Endothelial cell of umbilical vein (primary cell): ENCODE results near the gene PECR. TPM values are rescaled to one million over a fixed set of nuclear protein-coding genes. Genes with fewer than 3 reads are reported as not detected.

Experiments used
- BruUV-seq: library from RNA; stranded (reverse); fragments of 400-500 nt; replicated peaks from 2 replicates; lab custom pipeline; 2021; lab: Mats Ljungman, UMichigan
- CTCF ChIA-PET: fragments of 300-600, 350-600 bp; sonication (Branson Sonifier 250); formaldehyde crosslinking; loops from one replicate; lab custom pipeline; 2021; ENCODE audit warnings: antibody characterized with exemption, inconsistent platforms; lab: Charles Lee
- POLR2A ChIA-PET: fragments of 300-600, 350-600 bp; sonication (Branson Sonifier 250); formaldehyde crosslinking; loops from one replicate; lab custom pipeline; 2021; ENCODE audit warnings: antibody characterized with exemption, inconsistent platforms; lab: Charles Lee
- DNase-seq: peaks from one replicate; pipeline ENCODE4 v3.0.0-alpha.2; 2011; ENCODE audit warnings: low read depth, low spot score
- FAIRE-seq: peaks from 2 replicates; lab custom pipeline; 2011; peaks lifted over from hg19 to GRCh38; lab: Jason Lieb, UNC
- H2AFZ ChIP-seq: 2 replicates; pipeline ENCODE4 v1.6.0; 2012; ENCODE audit warnings: low read depth, low read length, control low read depth, inconsistent platforms
- H3K27ac ChIP-seq: 2 replicates; pipeline ENCODE4 v1.5.1; 2011; ENCODE audit warnings: low read depth, mild to moderate bottlenecking, control low read depth, low read length, moderate library complexity; ENCODE audit not compliant: insufficient read depth
- H3K27me3 ChIP-seq, 2 experiments: 2 replicates each; pipeline versions ENCODE4 v1.6.0 to v1.6.1; 2011; ENCODE audit warnings: low read length in 2 of 2, mixed read lengths in 1 of 2; ENCODE audit not compliant: control insufficient read depth in 2 of 2, insufficient read depth in 2 of 2
- H3K36me3 ChIP-seq, 2 experiments: 2 replicates in 1 of 2; 3 replicates in 1 of 2; pipeline ENCODE4 v1.5.1; 2011; ENCODE audit warnings: low read length in 2 of 2, mild to moderate bottlenecking in 1 of 2, moderate library complexity in 1 of 2; ENCODE audit not compliant: control insufficient read depth in 2 of 2, insufficient read depth in 2 of 2; ENCODE audit errors: extremely low read depth in 1 of 2
- H3K4me1 ChIP-seq: 3 replicates; pipeline ENCODE4 v1.5.1; 2011; ENCODE audit warnings: mild to moderate bottlenecking, low read length; ENCODE audit not compliant: control insufficient read depth, insufficient read depth; ENCODE audit errors: extremely low read depth
- H3K4me2 ChIP-seq: 2 replicates; pipeline ENCODE4 v1.6.1; 2011; ENCODE audit warnings: low read length, control low read depth, mixed read lengths; ENCODE audit not compliant: insufficient read depth
- H3K4me3 ChIP-seq, 3 experiments: fragments of 200-600 bp in 1 of 3; sonication (generic), shearing (Covaris generic) in 1 of 3; replicated peaks in 1 of 3; 2 replicates each; pipeline ENCODE4 v1.5.1; 2011 to 2016; ENCODE audit warnings: control low read depth in 3 of 3, low read length in 3 of 3, mild to moderate bottlenecking in 2 of 3, inconsistent platforms in 1 of 3, low read depth in 1 of 3, moderate library complexity in 1 of 3; ENCODE audit not compliant: insufficient read depth in 1 of 3
- H3K79me2 ChIP-seq: 2 replicates; pipeline ENCODE4 v1.6.0; 2012; ENCODE audit warnings: low read length, inconsistent platforms; ENCODE audit not compliant: control insufficient read depth, insufficient read depth
- H3K9ac ChIP-seq: replicated peaks from 2 replicates; pipeline ENCODE3; 2011; ENCODE audit warnings: low read length, control low read depth; ENCODE audit not compliant: insufficient read depth; ENCODE audit errors: extremely low read depth
- H3K9me1 ChIP-seq: replicated peaks from 3 replicates; pipeline ENCODE4 v1.6.0; 2011; ENCODE audit warnings: mild to moderate bottlenecking, low read length; ENCODE audit not compliant: control insufficient read depth, insufficient read depth; ENCODE audit errors: extremely low read depth
- H3K9me3 ChIP-seq: replicated peaks from 2 replicates; pipeline ENCODE4 v1.5.1; 2012; ENCODE audit warnings: low read length, inconsistent platforms; ENCODE audit not compliant: control insufficient read depth, insufficient read depth
- H4K20me1 ChIP-seq: replicated peaks from 2 replicates; pipeline ENCODE3; 2011; ENCODE audit warnings: mild to moderate bottlenecking, low read length; ENCODE audit not compliant: control insufficient read depth, insufficient read depth; ENCODE audit errors: extremely low read depth
- EZH2 ChIP-seq: IDR thresholded peaks from 2 replicates; pipeline ENCODE4 v1.6.1; 2012; ENCODE audit warnings: borderline replicate concordance, low read depth, mild to moderate bottlenecking, moderate library complexity, low read length, inconsistent platforms; ENCODE audit not compliant: severe bottlenecking
- FOS ChIP-seq: IDR thresholded peaks from 2 replicates; pipeline ENCODE4 v1.6.1; 2011; ENCODE audit warnings: mild to moderate bottlenecking, low read length, moderate library complexity, borderline replicate concordance; ENCODE audit not compliant: insufficient read depth
- GATA2 ChIP-seq: IDR thresholded peaks from 2 replicates; pipeline ENCODE4 v1.7.0; 2011; ENCODE audit warnings: low read depth, mild to moderate bottlenecking, moderate library complexity, mixed read lengths, low read length; ENCODE audit not compliant: insufficient read length, insufficient read depth
- JUN ChIP-seq: IDR thresholded peaks from 2 replicates; pipeline ENCODE4 v1.6.1; 2011; ENCODE audit warnings: borderline replicate concordance, low read depth; ENCODE audit not compliant: insufficient read length, insufficient read depth
- MAX ChIP-seq: IDR thresholded peaks from 2 replicates; pipeline ENCODE4 v1.6.1; 2011; ENCODE audit not compliant: insufficient read depth, insufficient read length
- MYC ChIP-seq: IDR thresholded peaks from one replicate; pipeline ENCODE4 v1.6.1; 2011; ENCODE audit warnings: mild to moderate bottlenecking, low read depth, low read length
- POLR2A ChIP-seq: IDR thresholded peaks from 2 replicates; pipeline ENCODE4 v1.6.1; 2012; ENCODE audit warnings: low read depth, mild to moderate bottlenecking, control low read depth, low read length
- POLR2AphosphoS5 ChIP-seq: IDR thresholded peaks from 2 replicates; pipeline ENCODE4 v1.6.1; 2012; ENCODE audit warnings: low read depth, mild to moderate bottlenecking, control low read depth, low read length, moderate library complexity; ENCODE audit not compliant: insufficient read depth
- dilution Hi-C: fragments of 300-500 bp; cut with MboI; formaldehyde crosslinking; loops from one replicate; pipeline ENCODE4 v1.15.0; 2019; ENCODE audit warnings: low sequenced_read_pairs; ENCODE audit not compliant: extremely low pct_ligation_motif_present
- intact Hi-C: fragments of 100-400 bp; cut with micrococcal nuclease; formaldehyde crosslinking; loops from one replicate; pipeline ENCODE4 v1.10.0; 2022
- polyA plus RNA-seq, 4 experiments: library from polyadenylated mRNA; depleted of rRNA in 3 of 4; stranded (reverse) in 3 of 4; unstranded in 1 of 4; fragments of >200 nt; gene quantifications; 2 replicates each; pipeline versions ENCODE4 v1.2.1 to v1.2.3, GENCODE V29; 2011 to 2012; ENCODE audit warnings: missing spikeins in 1 of 4
- total RNA-seq: library from RNA; stranded (reverse); gene quantifications from 2 replicates; pipeline ENCODE4 v1.2.3, GENCODE V29; 2021
- TF ChIP-seq, protein P1 (sequence below), 2 donors: IDR thresholded peaks; 1 replicate in 1 of 2; 2 replicates in 1 of 2; pipeline ENCODE4 v1.5.1; 2011; ENCODE audit warnings: low read length in 2 of 2, mild to moderate bottlenecking in 2 of 2, moderate library complexity in 2 of 2, control low read depth in 1 of 2, inconsistent platforms in 1 of 2, low read depth in 1 of 2; ENCODE audit not compliant: insufficient read depth in 1 of 2; ENCODE audit errors: extremely low read depth in 1 of 2

PECR gene
- total and polyA plus RNA-seq, 2 donors (not counting 3 experiments of a cell fraction or from before 2014, with no cell fraction given): 4.1 to 6.2 TPM

DNA sequence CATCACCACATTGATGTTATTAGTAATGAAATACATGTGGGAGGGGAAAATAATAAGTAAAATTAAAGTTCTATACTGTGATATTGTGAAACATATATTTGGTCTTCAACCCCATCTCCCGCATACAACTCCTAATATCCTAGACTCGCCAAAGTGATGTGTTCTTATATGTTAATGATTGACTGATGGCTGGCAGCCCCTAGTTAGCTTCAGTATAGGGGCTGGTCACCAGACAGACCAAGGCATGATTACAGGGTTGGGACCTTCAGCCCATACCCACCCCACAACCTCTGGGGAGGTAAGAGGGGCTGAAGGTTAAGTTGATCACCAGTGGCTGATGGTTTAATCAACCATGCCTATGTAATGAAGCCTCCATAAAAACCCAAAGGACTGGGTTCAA, 40.2 kb downstream of the PECR start:
- dilution Hi-C loops (no loop called here), intact Hi-C loops (no loop called here)
- no peaks in the 10 kb centered on the region for H4K20me1 ChIP-seq
- no peak for FAIRE-seq
- no TSS peak for BruUV-seq
- DNase-seq: no peak
- TF ChIP-seq, protein P1, sequence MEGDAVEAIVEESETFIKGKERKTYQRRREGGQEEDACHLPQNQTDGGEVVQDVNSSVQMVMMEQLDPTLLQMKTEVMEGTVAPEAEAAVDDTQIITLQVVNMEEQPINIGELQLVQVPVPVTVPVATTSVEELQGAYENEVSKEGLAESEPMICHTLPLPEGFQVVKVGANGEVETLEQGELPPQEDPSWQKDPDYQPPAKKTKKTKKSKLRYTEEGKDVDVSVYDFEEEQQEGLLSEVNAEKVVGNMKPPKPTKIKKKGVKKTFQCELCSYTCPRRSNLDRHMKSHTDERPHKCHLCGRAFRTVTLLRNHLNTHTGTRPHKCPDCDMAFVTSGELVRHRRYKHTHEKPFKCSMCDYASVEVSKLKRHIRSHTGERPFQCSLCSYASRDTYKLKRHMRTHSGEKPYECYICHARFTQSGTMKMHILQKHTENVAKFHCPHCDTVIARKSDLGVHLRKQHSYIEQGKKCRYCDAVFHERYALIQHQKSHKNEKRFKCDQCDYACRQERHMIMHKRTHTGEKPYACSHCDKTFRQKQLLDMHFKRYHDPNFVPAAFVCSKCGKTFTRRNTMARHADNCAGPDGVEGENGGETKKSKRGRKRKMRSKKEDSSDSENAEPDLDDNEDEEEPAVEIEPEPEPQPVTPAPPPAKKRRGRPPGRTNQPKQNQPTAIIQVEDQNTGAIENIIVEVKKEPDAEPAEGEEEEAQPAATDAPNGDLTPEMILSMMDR (IDR thresholded peaks at IDR 0.05; ENCODE audit: extremely low read depth in 1 of 2, insufficient read depth in 1 of 2, low read depth in 1 of 2, low read length in 2 of 2): no peak
- TF ChIP-seq POLR2AphosphoS5: no peak
- no peak for TF ChIP-seq POLR2A
- TF ChIP-seq JUN: no peak
- TF ChIP-seq FOS: no peak
- TF ChIP-seq MYC: no peak
- H3K4me3 ChIP-seq: no peak overlapping the region
- H3K9me1 ChIP-seq: no peaks in the 10 kb centered on the region
- no peak overlapping the region for H3K9ac ChIP-seq
- ChIA-PET POLR2A (no interaction called here), CTCF (interaction anchor here (1.2 to 1.5 kb wide), 2 partner anchors 8 to 9 kb away, joined by 3 to 4 read pairs; no protein-coding TSS in a partner anchor)
- no peaks in the 10 kb centered on the region for H3K9me3 ChIP-seq
- H3K4me1 ChIP-seq: no peaks in the 10 kb centered on the region
- no peaks in the 10 kb centered on the region for H3K79me2 ChIP-seq
- no peak overlapping the region for H3K4me2 ChIP-seq
- no peaks in the 10 kb centered on the region for H3K27me3 ChIP-seq
- H2AFZ ChIP-seq: no peak overlapping the region
- no peaks in the 10 kb centered on the region for H3K36me3 ChIP-seq
- no peak overlapping the region for H3K27ac ChIP-seq

- ChIA-PET CTCF (no interaction called here), POLR2A (no interaction called here)
- Histone ChIP-seq H3K27me3 (no peaks in the 10 kb centered on the region), H3K36me3 (no peaks in the 10 kb centered on the region), H3K4me3 (no peak overlapping the region), H3K79me2 (no peaks in the 10 kb centered on the region), H3K27ac (no peak overlapping the region), H4K20me1 (no peaks in the 10 kb centered on the region), H3K4me1 (no peaks in the 10 kb centered on the region), H3K9me1 (no peaks in the 10 kb centered on the region), H3K9ac (no peak overlapping the region), H2AFZ (no peak overlapping the region), H3K4me2 (no peak overlapping the region), H3K9me3 (no peaks in the 10 kb centered on the region)
- BruUV-seq: no TSS peak
- dilution Hi-C loops (no loop called here), intact Hi-C loops (no loop called here)
- FAIRE-seq (no peak), DNase-seq (no peak)
- no peak for TF ChIP-seq POLR2A
- no peak for TF ChIP-seq GATA2
- TF ChIP-seq FOS: no peak
- no peak for TF ChIP-seq MYC
- TF ChIP-seq JUN: no peak
- TF ChIP-seq, protein P1 (IDR thresholded peaks at IDR 0.05; ENCODE audit: extremely low read depth in 1 of 2, insufficient read depth in 1 of 2, low read depth in 1 of 2, low read length in 2 of 2): no peak
- TF ChIP-seq POLR2AphosphoS5: no peak
- TF ChIP-seq MAX: no peak
- TF ChIP-seq EZH2: no peak
Observed at GRCh38 chr2:216039918-216040317, 41.7 kb downstream of the PECR start.
